ENCODE data around the gene DUS3L. TPM values are rescaled to one million over a fixed set of nuclear protein-coding genes. Genes with fewer than 3 reads are reported as not detected.
A peak's percentile ranks its signal among the peaks of the same experiment; 100 is the strongest.

The DUS3L gene
- total RNA-seq, 1 donor from 2014 or later = 14.1 TPM

DNA sequence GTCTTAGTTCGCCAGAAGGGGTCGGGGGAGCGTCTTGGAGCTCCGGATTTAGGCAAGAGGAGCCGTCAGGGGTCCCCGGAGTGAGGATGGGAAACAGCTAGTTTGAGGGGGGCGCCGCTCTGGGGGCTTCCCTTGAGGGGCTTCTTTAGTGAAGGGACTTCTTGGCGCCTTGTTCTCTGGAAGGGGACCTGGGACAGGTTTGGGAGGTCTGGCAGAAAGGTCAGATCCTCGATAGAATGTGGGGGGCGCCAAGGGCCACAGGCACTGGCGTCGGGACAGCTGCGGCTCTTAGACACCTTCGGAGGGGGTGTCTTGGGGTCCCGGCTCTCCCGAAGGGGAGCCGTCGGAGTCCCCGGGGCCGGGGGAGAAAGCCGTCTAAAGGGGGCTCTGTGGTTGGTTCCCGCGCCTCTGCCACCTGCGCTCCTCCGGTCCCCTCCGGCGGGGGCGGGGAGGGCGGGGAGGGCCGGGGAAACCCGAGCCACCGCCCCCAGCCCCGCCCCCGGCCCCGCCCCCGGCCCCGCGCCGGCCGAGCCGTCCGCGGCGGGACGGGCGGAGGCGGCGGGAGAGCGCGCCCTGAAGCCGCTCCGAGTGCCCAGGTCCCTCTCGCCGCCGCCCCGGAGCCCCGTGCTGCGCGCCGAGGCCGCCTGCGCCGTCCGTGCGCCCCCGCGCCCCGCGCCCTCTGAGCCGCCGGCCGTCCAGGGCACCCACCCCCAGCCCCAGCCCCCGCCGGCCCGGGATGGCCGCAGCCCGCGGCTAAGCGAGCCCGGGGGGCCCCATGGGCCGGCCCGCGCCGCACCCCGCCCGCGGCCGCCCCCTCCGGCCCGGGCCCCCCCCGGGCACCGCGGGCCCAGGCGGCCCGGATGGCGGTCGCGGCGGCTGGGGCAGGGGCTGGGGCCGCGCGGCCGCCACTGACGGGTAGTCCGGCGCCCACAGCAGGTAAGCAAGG lies 13.8 kb upstream of the DUS3L start, which contains the start of gene NRTN:
Gene NRTN (plus strand): TSS at position 552 of the 946 bp plus-strand sequence. CDS start 19,099 bp downstream, outside the sequence.
- H3K27ac ChIP-seq (replicated peaks) = peak within 1 kb of the TSS; percentile 84
- H3K36me3 ChIP-seq = no peaks in the 10 kb centered on the region
- H3K4me3 ChIP-seq = peak within 1 kb of the TSS; percentile 65
- peaks cover 58% of the 10 kb centered on the region for H3K27me3 ChIP-seq (ENCODE audit: low read depth)
- peaks cover 20% of the 10 kb centered on the region for H3K4me1 ChIP-seq
- intact Hi-C loops (cut with micrococcal nuclease) = no loop called here
- H3K9me3 ChIP-seq (replicated peaks) = no peaks in the 10 kb centered on the region
- no peak for DNase-seq
- TF ChIP-seq, protein P1, sequence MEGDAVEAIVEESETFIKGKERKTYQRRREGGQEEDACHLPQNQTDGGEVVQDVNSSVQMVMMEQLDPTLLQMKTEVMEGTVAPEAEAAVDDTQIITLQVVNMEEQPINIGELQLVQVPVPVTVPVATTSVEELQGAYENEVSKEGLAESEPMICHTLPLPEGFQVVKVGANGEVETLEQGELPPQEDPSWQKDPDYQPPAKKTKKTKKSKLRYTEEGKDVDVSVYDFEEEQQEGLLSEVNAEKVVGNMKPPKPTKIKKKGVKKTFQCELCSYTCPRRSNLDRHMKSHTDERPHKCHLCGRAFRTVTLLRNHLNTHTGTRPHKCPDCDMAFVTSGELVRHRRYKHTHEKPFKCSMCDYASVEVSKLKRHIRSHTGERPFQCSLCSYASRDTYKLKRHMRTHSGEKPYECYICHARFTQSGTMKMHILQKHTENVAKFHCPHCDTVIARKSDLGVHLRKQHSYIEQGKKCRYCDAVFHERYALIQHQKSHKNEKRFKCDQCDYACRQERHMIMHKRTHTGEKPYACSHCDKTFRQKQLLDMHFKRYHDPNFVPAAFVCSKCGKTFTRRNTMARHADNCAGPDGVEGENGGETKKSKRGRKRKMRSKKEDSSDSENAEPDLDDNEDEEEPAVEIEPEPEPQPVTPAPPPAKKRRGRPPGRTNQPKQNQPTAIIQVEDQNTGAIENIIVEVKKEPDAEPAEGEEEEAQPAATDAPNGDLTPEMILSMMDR (IDR thresholded peaks at IDR 0.05; ENCODE audit: borderline replicate concordance) = no peak

- Histone ChIP-seq H3K27me3 (ENCODE audit: low read depth) (peaks cover 66% of the 10 kb centered on the region), H3K4me3 (peak overlapping the region; percentile 65), H3K9me3 (replicated peaks) (no peaks in the 10 kb centered on the region), H3K4me1 (peaks cover 29% of the 10 kb centered on the region), H3K27ac (replicated peaks) (no peak overlapping the region), H3K36me3 (no peaks in the 10 kb centered on the region)
- intact Hi-C loops (cut with micrococcal nuclease) = no loop called here
- TF ChIP-seq, protein P1 (IDR thresholded peaks at IDR 0.05; ENCODE audit: borderline replicate concordance) = peak; percentile 87
- peak; percentile 83 for DNase-seq
Measured at GRCh38 chr19:5803752-5804515, 13.0 kb upstream of the DUS3L start.

GRCh38 chr19:5803441-5803751 lies 12.4 kb upstream of the DUS3L start:
- Histone ChIP-seq H3K27ac (replicated peaks) (no peak overlapping the region), H3K9me3 (replicated peaks) (no peaks in the 10 kb centered on the region), H3K36me3 (no peaks in the 10 kb centered on the region), H3K27me3 (ENCODE audit: low read depth) (peaks cover 72% of the 10 kb centered on the region), H3K4me1 (peaks cover 34% of the 10 kb centered on the region), H3K4me3 (peak overlapping the region; percentile 65)
- intact Hi-C loops (cut with micrococcal nuclease) = no loop called here
- TF ChIP-seq, protein P1 (IDR thresholded peaks at IDR 0.05; ENCODE audit: borderline replicate concordance) = no peak
- no peak for DNase-seq

GRCh38 chr19:5801796-5802619 lies 11.0 kb upstream of the DUS3L start:
- peaks cover 78% of the 10 kb centered on the region for H3K27me3 ChIP-seq (ENCODE audit: low read depth)
- DNase-seq = no peak
- peaks cover 35% of the 10 kb centered on the region for H3K4me1 ChIP-seq
- TF ChIP-seq, protein P1 (IDR thresholded peaks at IDR 0.05; ENCODE audit: borderline replicate concordance) = no peak
- no peak overlapping the region for H3K27ac ChIP-seq (replicated peaks)
- no peaks in the 10 kb centered on the region for H3K36me3 ChIP-seq
- H3K9me3 ChIP-seq (replicated peaks) = no peaks in the 10 kb centered on the region
- intact Hi-C loops (cut with micrococcal nuclease) = no loop called here
- no peak overlapping the region for H3K4me3 ChIP-seq

All from left ventricle myocardium inferior (tissue), 1 donor.